Measurements from ENCODE around the gene DUSP5. TPM values are rescaled to one million over a fixed set of nuclear protein-coding genes. Genes with fewer than 3 reads are reported as not detected.

DUSP5 gene
- total and polyA plus RNA-seq, 9 donors: 2.0 to 4.4 (median 2.8) TPM

GRCh38 chr10:110490640-110491039 lies 7.1 kb upstream of the DUSP5 start:
- peaks cover 4% of the 10 kb centered on the region for H3K4me1 ChIP-seq (ENCODE audit: control insufficient read depth, insufficient read depth, low read length)
- H3K4me3 ChIP-seq (ENCODE audit: low read length): no peak overlapping the region
- H3K27me3 ChIP-seq (ENCODE audit: control insufficient read depth, insufficient read depth, low read length): peaks cover 30% of the 10 kb centered on the region
- no peaks in the 10 kb centered on the region for H3K9me3 ChIP-seq (replicated peaks; ENCODE audit: control insufficient read depth, low read depth, low read length)
- no peak overlapping the region for H3K27ac ChIP-seq (ENCODE audit: low read length)
- no peak for DNase-seq
- WGBS (ENCODE audit: insufficient coverage): 51% methylated on average over 2 of the region's 4 CpGs
- no peaks in the 10 kb centered on the region for H3K36me3 ChIP-seq (ENCODE audit: control insufficient read depth, insufficient read depth, low read length)

- Histone ChIP-seq H3K27me3 (ENCODE audit: control insufficient read depth, insufficient read depth, low read length) (peaks cover 30% of the 10 kb centered on the region), H3K4me1 (ENCODE audit: control insufficient read depth, insufficient read depth, low read length) (peaks cover 9% of the 10 kb centered on the region), H3K27ac (ENCODE audit: low read length) (no peak overlapping the region), H3K9me3 (replicated peaks; ENCODE audit: control insufficient read depth, low read depth, low read length) (no peaks in the 10 kb centered on the region), H3K36me3 (ENCODE audit: control insufficient read depth, insufficient read depth, low read length) (no peaks in the 10 kb centered on the region), H3K4me3 (ENCODE audit: low read length) (no peak overlapping the region)
- no peak for DNase-seq
- WGBS (ENCODE audit: insufficient coverage): no CpG with 5 or more reads among the region's 2 CpGs
Observed at GRCh38 chr10:110491346-110491745, 6.4 kb upstream of the DUSP5 start.

GRCh38 chr10:110492069-110492822 lies 5.5 kb upstream of the DUSP5 start:
- H3K4me1 ChIP-seq (ENCODE audit: control insufficient read depth, insufficient read depth, low read length): peaks cover 18% of the 10 kb centered on the region
- no peak overlapping the region for H3K27ac ChIP-seq (ENCODE audit: low read length)
- no peak overlapping the region for H3K4me3 ChIP-seq (ENCODE audit: low read length)
- no peaks in the 10 kb centered on the region for H3K36me3 ChIP-seq (ENCODE audit: control insufficient read depth, insufficient read depth, low read length)
- WGBS (ENCODE audit: insufficient coverage): no CpG with 5 or more reads among the region's 5 CpGs
- no peak for DNase-seq
- peaks cover 32% of the 10 kb centered on the region for H3K27me3 ChIP-seq (ENCODE audit: control insufficient read depth, insufficient read depth, low read length)
- H3K9me3 ChIP-seq (replicated peaks; ENCODE audit: control insufficient read depth, low read depth, low read length): no peaks in the 10 kb centered on the region

- no peak for DNase-seq
- peaks cover 21% of the 10 kb centered on the region for H3K4me1 ChIP-seq (ENCODE audit: control insufficient read depth, insufficient read depth, low read length)
- 65% methylated on average over 10 of the region's 11 CpGs for WGBS (ENCODE audit: insufficient coverage)
Observed at GRCh38 chr10:110493832-110494426, 3.8 kb upstream of the DUSP5 start.

GRCh38 chr10:110494532-110494931 lies 3.2 kb upstream of the DUSP5 start:
- H3K36me3 ChIP-seq (ENCODE audit: control insufficient read depth, insufficient read depth, low read length): no peaks in the 10 kb centered on the region
- no peak overlapping the region for H3K27ac ChIP-seq (ENCODE audit: low read length)
- 85% methylated on average over 2 of the region's 3 CpGs for WGBS (ENCODE audit: insufficient coverage)
- H3K9me3 ChIP-seq (replicated peaks; ENCODE audit: control insufficient read depth, low read depth, low read length): no peaks in the 10 kb centered on the region
- peaks cover 24% of the 10 kb centered on the region for H3K4me1 ChIP-seq (ENCODE audit: control insufficient read depth, insufficient read depth, low read length)
- H3K27me3 ChIP-seq (ENCODE audit: control insufficient read depth, insufficient read depth, low read length): peaks cover 34% of the 10 kb centered on the region
- H3K4me3 ChIP-seq (ENCODE audit: low read length): no peak overlapping the region
- no peak for DNase-seq

More at GRCh38 chr10:110493832-110494426, 3.8 kb upstream of the DUSP5 start:
- Histone ChIP-seq H3K9me3 (replicated peaks; ENCODE audit: control insufficient read depth, low read depth, low read length) (no peaks in the 10 kb centered on the region), H3K36me3 (ENCODE audit: control insufficient read depth, insufficient read depth, low read length) (no peaks in the 10 kb centered on the region), H3K27me3 (ENCODE audit: control insufficient read depth, insufficient read depth, low read length) (peaks cover 28% of the 10 kb centered on the region), H3K27ac (ENCODE audit: low read length) (no peak overlapping the region), H3K4me3 (ENCODE audit: low read length) (no peak overlapping the region)

- DNase-seq: no peak
- no peak overlapping the region for H3K4me3 ChIP-seq (ENCODE audit: low read length)
- peaks cover 42% of the 10 kb centered on the region for H3K27me3 ChIP-seq (ENCODE audit: control insufficient read depth, insufficient read depth, low read length)
- 44% methylated on average over 15 of the region's 25 CpGs for WGBS (ENCODE audit: insufficient coverage)
- H3K9me3 ChIP-seq (replicated peaks; ENCODE audit: control insufficient read depth, low read depth, low read length): no peaks in the 10 kb centered on the region
- no peak overlapping the region for H3K27ac ChIP-seq (ENCODE audit: low read length)
- H3K36me3 ChIP-seq (ENCODE audit: control insufficient read depth, insufficient read depth, low read length): no peaks in the 10 kb centered on the region
- H3K4me1 ChIP-seq (ENCODE audit: control insufficient read depth, insufficient read depth, low read length): peaks cover 29% of the 10 kb centered on the region
Observed at GRCh38 chr10:110495731-110496552, 1.8 kb upstream of the DUSP5 start.

- Histone ChIP-seq H3K4me1 (ENCODE audit: control insufficient read depth, insufficient read depth, low read length) (peaks cover 37% of the 10 kb centered on the region), H3K27ac (ENCODE audit: low read length) (peak overlapping the region; percentile 69), H3K4me3 (ENCODE audit: low read length) (peak overlapping the region; percentile 61), H3K27me3 (ENCODE audit: control insufficient read depth, insufficient read depth, low read length) (peaks cover 45% of the 10 kb centered on the region), H3K9me3 (replicated peaks; ENCODE audit: control insufficient read depth, low read depth, low read length) (no peaks in the 10 kb centered on the region), H3K36me3 (ENCODE audit: control insufficient read depth, insufficient read depth, low read length) (no peaks in the 10 kb centered on the region)
- WGBS (ENCODE audit: insufficient coverage): 12% methylated on average over 15 of the region's 22 CpGs
- DNase-seq: peak; percentile 40
Observed at GRCh38 chr10:110496553-110497437, 912 bp upstream of the DUSP5 start.

- H3K4me3 ChIP-seq (ENCODE audit: low read length): peak overlapping the region; percentile 55
- H3K9me3 ChIP-seq (replicated peaks; ENCODE audit: control insufficient read depth, low read depth, low read length): no peaks in the 10 kb centered on the region
- 2% methylated on average over 99 of the region's 107 CpGs for WGBS (ENCODE audit: insufficient coverage)
- peaks cover 40% of the 10 kb centered on the region for H3K27me3 ChIP-seq (ENCODE audit: control insufficient read depth, insufficient read depth, low read length)
- H3K27ac ChIP-seq (ENCODE audit: low read length): no peak overlapping the region
- peaks cover 49% of the 10 kb centered on the region for H3K4me1 ChIP-seq (ENCODE audit: control insufficient read depth, insufficient read depth, low read length)
- peak; percentile 72 for DNase-seq
- H3K36me3 ChIP-seq (ENCODE audit: control insufficient read depth, insufficient read depth, low read length): no peaks in the 10 kb centered on the region
Observed at GRCh38 chr10:110498087-110498981, 627 bp downstream of the DUSP5 start.
